K562 (cell line): Measurements from ENCODE around the gene SLC3A2. TPM values are rescaled to one million over a fixed set of nuclear protein-coding genes. Genes with fewer than 3 reads are reported as not detected.
A peak's percentile ranks its signal among the peaks of the same experiment; 100 is the strongest.

Experiments used
- ARHGAP35 ChIP-seq: fragments of 450-650 bp; IDR thresholded peaks from 2 replicates; pipeline ENCODE4 v1.6.1; 2018; ENCODE audit not compliant: partially characterized antibody
- ATF3 ChIP-seq, 2 experiments: fragments of 450-650 bp in 1 of 2; sonication (generic) in 1 of 2; formaldehyde crosslinking in 1 of 2; IDR thresholded peaks in 1 of 2; conservative IDR thresholded peaks in 1 of 2; 2 replicates each; pipeline versions ENCODE4 v1.6.1 to v1.8.1; 2016 to 2023; ENCODE audit warnings: mild to moderate bottlenecking in 2 of 2, moderate library complexity in 2 of 2, inconsistent platforms in 1 of 2, missing genetic modification reagents in 1 of 2
- CCAR2 ChIP-seq: fragments of 200-400 bp; formaldehyde crosslinking; IDR thresholded peaks from 2 replicates; pipeline ENCODE4 v1.6.1; 2017; ENCODE audit warnings: mild to moderate bottlenecking, low read depth, low read length
- CHCHD3 ChIP-seq: fragments of 250-450 bp; sonication (Bioruptor Pico); IDR thresholded peaks from 2 replicates; pipeline ENCODE4 v2.1.2; 2022; ENCODE audit warnings: mild to moderate bottlenecking
- CHD4 ChIP-seq: fragments of 200-600 bp; sonication (generic); IDR thresholded peaks from 3 replicates; pipeline ENCODE4 v1.6.1; 2012; ENCODE audit warnings: low read depth, mild to moderate bottlenecking, mixed read lengths, low read length, inconsistent platforms; ENCODE audit not compliant: insufficient read depth, insufficient replicate concordance, poor library complexity, severe bottlenecking
- EGR1 ChIP-seq: fragments of 450-650 bp; conservative IDR thresholded peaks from 2 replicates; pipeline ENCODE4 v1.6.1; 2017; ENCODE audit warnings: mild to moderate bottlenecking
- IRF2 ChIP-seq: sonication (generic); formaldehyde crosslinking; IDR thresholded peaks from 2 replicates; pipeline ENCODE4 v1.8.1; 2022; ENCODE audit warnings: mild to moderate bottlenecking, missing genetic modification reagents
- L3MBTL2 ChIP-seq: fragments of 450-650 bp; IDR thresholded peaks from 2 replicates; pipeline ENCODE4 v1.6.1; 2016; ENCODE audit warnings: mild to moderate bottlenecking, moderate library complexity
- MAX ChIP-seq: sonication (generic); formaldehyde crosslinking; IDR thresholded peaks from 2 replicates; pipeline ENCODE4 v1.9.0; 2022; ENCODE audit warnings: mild to moderate bottlenecking, missing genetic modification reagents
- MCM7 ChIP-seq, 2 experiments: fragments of 450-650 bp; IDR thresholded peaks; 2 replicates each; pipeline ENCODE4 v1.6.1; 2016 to 2018
- MEIS2 ChIP-seq: fragments of 450-650 bp; IDR thresholded peaks from 2 replicates; pipeline ENCODE4 v1.6.1; 2014; ENCODE audit warnings: mild to moderate bottlenecking; ENCODE audit not compliant: partially characterized antibody
- NR2C2 ChIP-seq, 2 experiments: fragments of 200-800 bp in 1 of 2; sonication (Bioruptor generic) in 1 of 2; sonication (generic) in 1 of 2; formaldehyde crosslinking in 1 of 2; IDR thresholded peaks; 2 replicates each; pipeline versions ENCODE4 v1.6.1 to v1.8.0; 2016 to 2022; ENCODE audit warnings: mild to moderate bottlenecking in 1 of 2, missing compliant biosample characterization in 1 of 2, missing genetic modification characterization in 1 of 2, missing genetic modification reagents in 1 of 2
- RBM22 ChIP-seq: fragments of 200-400 bp; formaldehyde crosslinking; IDR thresholded peaks from 2 replicates; pipeline ENCODE4 v1.6.1; 2018; ENCODE audit warnings: low read length, low read depth; ENCODE audit not compliant: poor library complexity, severe bottlenecking
- SMAD3 ChIP-seq: fragments of 450-650 bp; formaldehyde crosslinking; conservative IDR thresholded peaks from 2 replicates; pipeline ENCODE4 v1.4.0; 2020; ENCODE audit warnings: mild to moderate bottlenecking
- SOX6 ChIP-seq: fragments of 450-650 bp; IDR thresholded peaks from 2 replicates; pipeline ENCODE4 v1.6.1; 2014; ENCODE audit warnings: mild to moderate bottlenecking
- TAL1 ChIP-seq: fragments of 450-650 bp; IDR thresholded peaks from 2 replicates; pipeline ENCODE4 v1.6.1; 2016; ENCODE audit warnings: mild to moderate bottlenecking
- ZNF23 ChIP-seq: fragments of 250-450 bp; sonication (Bioruptor Pico); IDR thresholded peaks from 2 replicates; pipeline ENCODE4 v1.4.0; 2020; ENCODE audit warnings: mild to moderate bottlenecking
- ZNF398 ChIP-seq: fragments of 250-450 bp; sonication (Bioruptor Pico); IDR thresholded peaks from 2 replicates; pipeline ENCODE4 v1.8.0; 2021; ENCODE audit warnings: moderate library complexity, mild to moderate bottlenecking, inconsistent platforms
- ZNF444 ChIP-seq: fragments of 250-450 bp; sonication (Bioruptor Pico); IDR thresholded peaks from 2 replicates; pipeline ENCODE4 v1.4.0; 2020; ENCODE audit warnings: mild to moderate bottlenecking, moderate library complexity
- ZZZ3 ChIP-seq: fragments of 450-650 bp; IDR thresholded peaks from 2 replicates; pipeline ENCODE4 v1.6.1; 2016; ENCODE audit warnings: antibody characterized with exemption, mild to moderate bottlenecking, moderate library complexity
- polyA plus RNA-seq, 8 experiments: library from polyadenylated mRNA; depleted of rRNA in 4 of 8; stranded (reverse) in 5 of 8; unstranded in 3 of 8; fragments of >200 nt; fragmentation: Nextera tagmentation in 2 of 8; fragmentation: Illumina TruSeq in 1 of 8; extraction: Ambion mirVana in 2 of 8; extraction: Trizol in 1 of 8; gene quantifications; 2 replicates each; pipeline versions ENCODE4 v1.2.1 to v1.2.3, GENCODE V29; 2011 to 2014; ENCODE audit warnings: inconsistent platforms in 1 of 8, missing spikeins in 1 of 8
- total RNA-seq, 7 experiments: library from RNA; depleted of rRNA in 6 of 7; stranded (reverse); fragments of >200 nt in 6 of 7; fragmentation: Illumina TruSeq in 2 of 7; extraction: Trizol in 2 of 7; gene quantifications; 2 replicates each; pipeline versions ENCODE4 v1.2.1 to v1.2.3, GENCODE V29; 2011 to 2021; ENCODE audit warnings: low replicate concordance in 1 of 7
- TF ChIP-seq, protein P1 (sequence below): IDR thresholded peaks from 2 replicates; pipeline ENCODE4 v1.6.1; 2012; ENCODE audit warnings: low read depth, low read length, improper control_type of control experiment, borderline replicate concordance
- TF ChIP-seq, protein P2 (sequence below): fragments of 250-450 bp; sonication (Bioruptor Pico); IDR thresholded peaks from 2 replicates; pipeline ENCODE4 v1.5.0; 2020; ENCODE audit warnings: mild to moderate bottlenecking

SLC3A2 gene
- total and polyA plus RNA-seq, 9 of the 15 experiments (the other 6 are each of a cell fraction or from before 2014, with no cell fraction given) = 20.0 to 296 (median 214) TPM

DNA sequence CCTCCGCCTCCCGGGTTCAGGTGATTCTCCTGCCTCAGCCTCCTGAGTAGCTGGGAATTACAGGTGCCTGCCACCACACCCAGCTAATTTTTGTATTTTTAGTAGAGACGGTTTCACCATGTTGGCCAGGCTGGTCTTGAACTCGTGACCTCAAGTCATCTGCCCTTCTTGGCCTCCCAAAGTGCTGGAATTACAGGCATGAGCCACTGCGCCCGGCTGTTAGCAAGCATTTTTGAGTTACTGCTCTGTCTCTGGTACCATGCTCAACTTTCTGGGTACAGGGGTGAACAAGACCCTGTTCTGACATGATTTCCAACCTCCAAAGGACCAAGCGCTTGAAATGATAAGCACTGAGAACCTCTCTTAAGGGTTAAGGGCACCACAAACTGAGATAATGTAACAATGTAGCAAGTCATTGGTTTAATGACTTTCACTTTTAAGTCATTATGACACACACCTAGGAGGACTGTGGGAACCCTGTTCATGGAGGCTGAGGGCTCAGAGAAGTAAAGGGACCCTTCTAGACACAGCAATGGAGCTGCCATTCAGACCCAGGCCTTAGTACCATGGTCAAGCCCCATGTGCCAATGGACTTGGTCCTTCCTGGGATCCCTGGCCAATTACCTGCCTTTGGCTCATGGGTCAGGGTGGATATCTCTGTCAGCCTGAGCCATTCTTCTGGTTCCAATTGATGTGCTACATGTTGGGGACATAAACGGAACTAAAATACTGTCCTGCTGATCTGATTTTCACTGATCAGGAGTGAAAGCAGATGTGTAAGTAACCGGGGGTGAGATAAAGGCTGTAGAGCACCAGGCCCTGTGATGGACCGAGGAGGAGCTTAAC, 11.6 kb downstream of the SLC3A2 start (continued):
- TF ChIP-seq ZNF398 (CRISPR knock-in tag) (no peak), IRF2 (CRISPR knock-in tag) (no peak), ZNF23 (CRISPR knock-in tag) (no peak), ZZZ3 (no peak), ARHGAP35 (no peak), SMAD3 (CRISPR knock-in tag) (no peak), EGR1 (no peak), L3MBTL2 (no peak), ATF3 (IDR thresholded peaks at IDR 0.05) (peak; percentile 36; the same call in 1 of the 2 replicates), ATF3 (CRISPR knock-in tag; conservative IDR thresholded peaks at IDR 0.05) (no peak), CCAR2 (no peak), MEIS2 (peak; percentile 19), RBM22 (no peak), CHD4 (no peak), MCM7 (IDR thresholded peaks at IDR 0.05) (no peak), ZNF444 (no peak), SOX6 (peak; percentile 61), NR2C2 (CRISPR knock-in tag; IDR thresholded peaks at IDR 0.05) (no peak), NR2C2 (tag; IDR thresholded peaks at IDR 0.05) (peak; percentile 17; the same call in 1 of the 2 replicates), CHCHD3 (CRISPR knock-in tag) (no peak), MAX (CRISPR knock-in tag) (0 out of 2 replicates have a peak, but pooled peaks have one; percentile 23), TAL1 (no peak; the same call in none of the 2 replicates)
- TF ChIP-seq, protein P1, sequence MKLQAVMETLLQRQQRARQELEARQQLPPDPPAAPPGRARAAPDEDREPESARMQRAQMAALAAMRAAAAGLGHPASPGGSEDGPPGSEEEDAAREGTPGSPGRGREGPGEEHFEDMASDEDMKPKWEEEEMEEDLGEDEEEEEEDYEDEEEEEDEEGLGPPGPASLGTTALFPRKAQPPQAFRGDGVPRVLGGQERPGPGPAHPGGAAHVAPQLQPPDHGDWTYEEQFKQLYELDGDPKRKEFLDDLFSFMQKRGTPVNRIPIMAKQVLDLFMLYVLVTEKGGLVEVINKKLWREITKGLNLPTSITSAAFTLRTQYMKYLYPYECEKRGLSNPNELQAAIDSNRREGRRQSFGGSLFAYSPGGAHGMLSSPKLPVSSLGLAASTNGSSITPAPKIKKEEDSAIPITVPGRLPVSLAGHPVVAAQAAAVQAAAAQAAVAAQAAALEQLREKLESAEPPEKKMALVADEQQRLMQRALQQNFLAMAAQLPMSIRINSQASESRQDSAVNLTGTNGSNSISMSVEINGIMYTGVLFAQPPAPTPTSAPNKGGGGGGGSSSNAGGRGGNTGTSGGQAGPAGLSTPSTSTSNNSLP = no peak
- TF ChIP-seq, protein P2, sequence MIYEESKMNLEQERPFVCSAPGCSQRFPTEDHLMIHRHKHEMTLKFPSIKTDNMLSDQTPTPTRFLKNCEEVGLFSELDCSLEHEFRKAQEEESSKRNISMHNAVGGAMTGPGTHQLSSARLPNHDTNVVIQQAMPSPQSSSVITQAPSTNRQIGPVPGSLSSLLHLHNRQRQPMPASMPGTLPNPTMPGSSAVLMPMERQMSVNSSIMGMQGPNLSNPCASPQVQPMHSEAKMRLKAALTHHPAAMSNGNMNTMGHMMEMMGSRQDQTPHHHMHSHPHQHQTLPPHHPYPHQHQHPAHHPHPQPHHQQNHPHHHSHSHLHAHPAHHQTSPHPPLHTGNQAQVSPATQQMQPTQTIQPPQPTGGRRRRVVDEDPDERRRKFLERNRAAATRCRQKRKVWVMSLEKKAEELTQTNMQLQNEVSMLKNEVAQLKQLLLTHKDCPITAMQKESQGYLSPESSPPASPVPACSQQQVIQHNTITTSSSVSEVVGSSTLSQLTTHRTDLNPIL (CRISPR knock-in tag) = no peak
